ENCODE measurements around the gene HOXB4. TPM values are rescaled to one million over a fixed set of nuclear protein-coding genes. Genes with fewer than 3 reads are reported as not detected.

HOXB4 gene
- total RNA-seq, 4 donors from 2014 or later, result 0.42 to 2.9 (median 1.4) TPM

DNA sequence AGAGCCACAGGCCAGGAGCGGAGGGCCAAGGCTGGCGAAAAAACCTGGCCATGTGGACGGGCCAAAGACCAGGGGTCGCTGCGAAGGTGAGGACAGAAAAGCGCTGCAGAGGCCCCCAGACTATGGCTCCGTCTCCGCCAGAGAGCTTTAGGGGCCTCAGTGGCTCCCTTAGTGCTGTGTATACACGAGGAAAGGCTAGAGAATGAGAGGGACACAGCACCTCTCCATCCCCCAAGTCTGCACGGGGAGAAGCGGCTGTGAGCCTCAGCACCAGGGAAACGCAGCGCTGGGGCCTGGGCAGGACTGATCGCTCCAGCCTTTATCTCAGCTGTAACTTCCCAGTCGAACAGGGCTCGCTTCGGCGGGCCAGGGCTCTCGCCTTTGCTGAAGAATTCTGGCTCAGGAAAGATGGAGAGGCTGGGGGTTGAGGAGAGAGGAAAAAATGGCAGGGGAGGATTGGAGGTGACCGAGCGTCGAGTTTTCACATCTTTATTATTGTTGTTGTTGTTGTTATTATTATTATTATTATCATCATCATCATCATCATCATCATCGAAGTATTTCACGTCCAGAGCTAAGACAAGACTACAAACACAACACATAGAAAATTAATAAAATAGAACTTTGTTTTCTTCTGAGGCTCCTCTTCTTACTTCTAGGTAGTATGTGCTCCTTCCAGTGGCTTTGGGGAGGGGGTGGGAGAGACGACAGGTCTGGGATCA, 17.3 kb upstream of the HOXB4 start:
- WGBS, 2 donors, result 90 to 91% methylated on average over 25 of the region's 25 CpGs
- no peak for DNase-seq (ENCODE audit: low spot score in 2 of 2)
- H3K4me3 ChIP-seq (ENCODE audit: low read depth, poor library complexity, severe bottlenecking), result no peak overlapping the region
- TF ChIP-seq, protein P1, sequence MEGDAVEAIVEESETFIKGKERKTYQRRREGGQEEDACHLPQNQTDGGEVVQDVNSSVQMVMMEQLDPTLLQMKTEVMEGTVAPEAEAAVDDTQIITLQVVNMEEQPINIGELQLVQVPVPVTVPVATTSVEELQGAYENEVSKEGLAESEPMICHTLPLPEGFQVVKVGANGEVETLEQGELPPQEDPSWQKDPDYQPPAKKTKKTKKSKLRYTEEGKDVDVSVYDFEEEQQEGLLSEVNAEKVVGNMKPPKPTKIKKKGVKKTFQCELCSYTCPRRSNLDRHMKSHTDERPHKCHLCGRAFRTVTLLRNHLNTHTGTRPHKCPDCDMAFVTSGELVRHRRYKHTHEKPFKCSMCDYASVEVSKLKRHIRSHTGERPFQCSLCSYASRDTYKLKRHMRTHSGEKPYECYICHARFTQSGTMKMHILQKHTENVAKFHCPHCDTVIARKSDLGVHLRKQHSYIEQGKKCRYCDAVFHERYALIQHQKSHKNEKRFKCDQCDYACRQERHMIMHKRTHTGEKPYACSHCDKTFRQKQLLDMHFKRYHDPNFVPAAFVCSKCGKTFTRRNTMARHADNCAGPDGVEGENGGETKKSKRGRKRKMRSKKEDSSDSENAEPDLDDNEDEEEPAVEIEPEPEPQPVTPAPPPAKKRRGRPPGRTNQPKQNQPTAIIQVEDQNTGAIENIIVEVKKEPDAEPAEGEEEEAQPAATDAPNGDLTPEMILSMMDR (IDR thresholded peaks at IDR 0.05), result no peak
- no peak for TF ChIP-seq POLR2A (IDR thresholded peaks at IDR 0.05)
- intact Hi-C loops (cut with DNase I; ENCODE audit: low total_unique reads), result no loop called here

DNA sequence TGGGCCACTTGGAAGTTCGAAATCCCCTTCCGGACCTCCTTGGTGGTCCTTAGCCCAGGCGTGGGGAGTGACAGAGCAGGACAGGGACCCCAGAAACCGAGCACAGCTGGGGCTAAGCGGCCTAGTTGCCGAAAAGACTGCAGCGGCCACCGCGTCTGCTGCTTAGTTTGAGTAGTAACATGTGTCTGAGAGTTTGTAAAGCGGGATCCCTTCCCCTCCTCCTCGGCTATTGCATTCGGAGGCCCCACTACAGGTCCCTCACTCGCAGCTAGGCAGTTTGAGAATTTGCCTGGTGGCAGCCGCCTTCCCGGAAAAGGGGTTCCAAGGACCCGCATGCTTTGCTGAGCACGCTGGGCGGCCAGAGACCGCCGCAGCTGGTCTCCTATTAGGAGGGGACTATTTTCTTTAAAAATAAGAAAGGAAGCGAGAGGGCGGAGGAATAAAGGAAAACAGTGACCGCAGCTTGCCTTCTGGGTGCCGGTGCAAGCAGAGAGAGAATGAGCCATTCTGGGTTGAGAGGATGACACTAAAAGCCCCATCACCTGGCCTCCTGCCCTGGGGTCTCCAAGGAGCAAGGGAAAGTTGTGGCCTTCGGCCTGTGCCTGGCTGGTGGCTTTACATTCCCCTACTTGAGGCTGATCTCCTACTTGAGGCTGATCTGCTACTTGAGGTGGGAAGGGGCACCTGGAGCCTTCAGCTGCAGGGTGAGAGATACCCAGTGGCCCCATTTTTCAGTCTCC, 16.6 kb upstream of the HOXB4 start:
- H3K4me3 ChIP-seq (ENCODE audit: low read depth, poor library complexity, severe bottlenecking), result no peak overlapping the region
- TF ChIP-seq POLR2A (IDR thresholded peaks at IDR 0.05), result no peak
- TF ChIP-seq, protein P1 (IDR thresholded peaks at IDR 0.05), result no peak
- no peak for DNase-seq (ENCODE audit: low spot score in 2 of 2)
- intact Hi-C loops (cut with DNase I; ENCODE audit: low total_unique reads), result loop anchor here (5.0 kb wide), 2 partner anchors 102 to 257 kb away; no protein-coding TSS in a partner anchor
- 82 to 83% methylated on average over 25 of the region's 25 CpGs for WGBS, 2 donors

DNA sequence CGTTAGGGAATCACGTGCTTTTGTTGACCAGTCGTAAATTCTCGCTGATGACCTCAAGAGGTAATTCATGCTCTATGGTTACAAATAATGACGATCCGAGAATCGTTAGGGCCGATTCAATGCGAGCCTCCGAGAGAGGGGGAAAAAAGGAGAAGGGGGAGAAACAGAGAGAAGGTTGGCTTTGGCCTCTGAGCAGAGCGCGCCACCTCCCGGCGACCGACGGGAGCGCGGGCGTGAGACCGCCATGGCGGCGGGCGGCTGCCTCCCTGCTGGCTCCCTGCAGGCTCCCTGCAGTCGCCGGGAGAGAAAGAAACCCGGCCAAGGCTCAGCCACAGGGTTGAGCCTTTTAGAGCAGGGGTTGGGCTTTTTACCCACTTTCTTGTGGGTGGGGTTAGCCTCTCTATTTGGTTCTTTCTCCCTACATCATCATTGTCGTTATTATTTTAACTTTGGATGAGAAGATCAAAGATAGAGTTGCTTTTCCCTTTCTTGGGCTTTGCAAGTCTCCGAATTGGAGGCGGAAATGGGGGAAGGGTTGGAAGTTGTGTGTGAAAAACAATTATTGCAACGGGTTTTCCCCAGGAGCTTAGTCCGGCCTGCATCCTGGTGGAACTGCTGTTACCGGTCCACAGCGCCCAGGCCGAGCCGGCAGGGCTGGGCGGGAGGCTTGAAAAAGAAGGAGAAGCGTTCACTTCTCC, 15.8 kb upstream of the HOXB4 start:
- intact Hi-C loops (cut with DNase I; ENCODE audit: low total_unique reads), result loop anchor here (5.0 kb wide), 2 partner anchors 102 to 257 kb away; no protein-coding TSS in a partner anchor
- TF ChIP-seq, protein P1 (IDR thresholded peaks at IDR 0.05), result peak in 1 of 3 donors; percentile 92
- no peak for TF ChIP-seq POLR2A (IDR thresholded peaks at IDR 0.05)
- DNase-seq (ENCODE audit: low spot score in 2 of 2), result peak; percentile 71 to 96
- 16 to 19% methylated on average over 37 of the region's 37 CpGs for WGBS, 2 donors
- no peak overlapping the region for H3K4me3 ChIP-seq (ENCODE audit: low read depth, poor library complexity, severe bottlenecking)

DNA sequence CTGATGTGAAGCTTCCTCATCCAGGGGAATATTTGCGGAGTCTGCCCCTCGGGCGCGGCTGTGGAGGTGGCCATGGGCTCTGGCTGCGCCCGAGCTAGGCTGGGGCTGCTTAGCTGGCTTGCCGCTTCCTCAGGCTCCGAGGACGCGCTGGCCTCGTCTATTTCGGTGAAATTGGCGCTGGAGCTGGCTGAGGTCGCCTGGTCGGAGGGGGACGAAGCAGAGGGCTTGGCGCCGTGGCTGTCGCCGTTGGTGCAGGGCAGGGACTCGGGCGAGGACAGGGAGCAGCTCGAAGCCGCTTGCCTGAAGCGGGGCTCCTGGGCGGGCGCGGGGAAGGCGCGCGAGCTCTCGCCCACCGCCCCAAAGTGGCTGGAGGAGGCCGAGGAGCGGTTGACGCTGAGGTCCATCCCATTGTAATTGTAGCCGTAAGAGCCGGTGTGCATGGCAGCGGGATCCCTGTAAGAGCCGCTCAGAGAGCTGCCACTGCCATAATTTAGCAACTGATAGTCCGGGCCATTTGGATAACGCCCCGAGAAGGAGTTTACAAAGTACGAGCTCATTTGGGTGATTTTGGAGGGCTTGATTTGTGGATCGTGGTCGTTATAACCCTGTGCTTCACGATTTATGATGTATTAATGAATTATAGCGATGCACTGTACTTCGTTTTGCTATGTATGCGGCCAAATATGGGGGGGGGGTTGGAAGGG, 15.1 kb upstream of the HOXB4 start, which contains the start of gene HOXB5:
HOXB5 (minus strand) TSS at position 654 of the 704 bp plus-strand sequence; CDS start at position 557, 97 bp downstream.
- no peak for TF ChIP-seq POLR2A (IDR thresholded peaks at IDR 0.05)
- TF ChIP-seq, protein P1 (IDR thresholded peaks at IDR 0.05), result no peak
- WGBS, 2 donors, result 16 to 18% methylated on average over 49 of the region's 50 CpGs
- peak in 1 of 2 donors; percentile 91 for DNase-seq (ENCODE audit: low spot score in 2 of 2)
- H3K4me3 ChIP-seq (ENCODE audit: low read depth, poor library complexity, severe bottlenecking), result no peak within 1 kb of the TSS
- intact Hi-C loops (cut with DNase I; ENCODE audit: low total_unique reads), result loop anchor here (5.0 kb wide), 2 partner anchors 101 to 256 kb away; no protein-coding TSS in a partner anchor

DNA sequence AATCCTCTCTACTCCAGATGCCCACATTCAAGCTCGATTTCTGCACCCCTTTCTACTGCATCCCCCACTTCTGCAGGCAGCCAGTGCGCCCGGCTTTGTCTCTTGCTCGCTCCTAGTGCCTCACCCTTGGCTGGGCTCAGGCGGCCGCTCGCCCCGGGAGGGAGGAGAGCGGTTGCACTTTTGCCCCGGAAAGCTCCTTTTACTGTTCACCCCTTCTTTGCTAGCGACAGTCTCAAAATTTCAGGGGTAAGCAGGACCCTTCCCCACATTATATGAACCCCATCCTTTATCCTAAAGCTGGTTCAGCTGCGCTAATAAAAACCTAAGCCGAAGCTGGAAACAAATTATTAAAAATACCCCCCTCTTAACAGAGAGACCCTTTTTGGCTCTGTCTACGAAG, 14.4 kb upstream of the HOXB4 start:
- TF ChIP-seq POLR2A (IDR thresholded peaks at IDR 0.05), result no peak
- TF ChIP-seq, protein P1 (IDR thresholded peaks at IDR 0.05), result no peak
- WGBS, 2 donors, result 53 to 54% methylated on average over 14 of the region's 14 CpGs
- intact Hi-C loops (cut with DNase I; ENCODE audit: low total_unique reads), result loop anchor here (5.0 kb wide), 2 partner anchors 100 to 255 kb away; no protein-coding TSS in a partner anchor
- no peak overlapping the region for H3K4me3 ChIP-seq (ENCODE audit: low read depth, poor library complexity, severe bottlenecking)
- no peak for DNase-seq (ENCODE audit: low spot score in 2 of 2)

Measured in lower leg skin (tissue), 4 donors.